Mammary epithelial cell (primary cell): ENCODE measurements around the gene LHFPL3.
"Not testable (repeated sequence)": the region's sequence is repeated elsewhere in the genome, so short reads cannot be mapped to it uniquely, and the experiment has no call there.

ENCODE experiments used
- EZH2 ChIP-seq: IDR thresholded peaks from 2 replicates; pipeline ENCODE4 v1.6.1; 2012; ENCODE audit warnings: low read length, inconsistent platforms, borderline replicate concordance
- TF ChIP-seq, protein P1 (sequence below), 2 donors: IDR thresholded peaks in 1 of 2; conservative IDR thresholded peaks in 1 of 2; 2 replicates each; pipeline ENCODE4 v1.5.1; 2011 to 2012; ENCODE audit warnings: inconsistent platforms in 2 of 2, low read length in 2 of 2, mild to moderate bottlenecking in 2 of 2, control low read depth in 1 of 2, low read depth in 1 of 2; ENCODE audit not compliant: insufficient read depth in 1 of 2; ENCODE audit errors: extremely low read depth in 1 of 2

- TF ChIP-seq, protein P1, sequence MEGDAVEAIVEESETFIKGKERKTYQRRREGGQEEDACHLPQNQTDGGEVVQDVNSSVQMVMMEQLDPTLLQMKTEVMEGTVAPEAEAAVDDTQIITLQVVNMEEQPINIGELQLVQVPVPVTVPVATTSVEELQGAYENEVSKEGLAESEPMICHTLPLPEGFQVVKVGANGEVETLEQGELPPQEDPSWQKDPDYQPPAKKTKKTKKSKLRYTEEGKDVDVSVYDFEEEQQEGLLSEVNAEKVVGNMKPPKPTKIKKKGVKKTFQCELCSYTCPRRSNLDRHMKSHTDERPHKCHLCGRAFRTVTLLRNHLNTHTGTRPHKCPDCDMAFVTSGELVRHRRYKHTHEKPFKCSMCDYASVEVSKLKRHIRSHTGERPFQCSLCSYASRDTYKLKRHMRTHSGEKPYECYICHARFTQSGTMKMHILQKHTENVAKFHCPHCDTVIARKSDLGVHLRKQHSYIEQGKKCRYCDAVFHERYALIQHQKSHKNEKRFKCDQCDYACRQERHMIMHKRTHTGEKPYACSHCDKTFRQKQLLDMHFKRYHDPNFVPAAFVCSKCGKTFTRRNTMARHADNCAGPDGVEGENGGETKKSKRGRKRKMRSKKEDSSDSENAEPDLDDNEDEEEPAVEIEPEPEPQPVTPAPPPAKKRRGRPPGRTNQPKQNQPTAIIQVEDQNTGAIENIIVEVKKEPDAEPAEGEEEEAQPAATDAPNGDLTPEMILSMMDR (conservative IDR thresholded peaks at IDR 0.05 in 1 of 2, IDR thresholded peaks at IDR 0.05 in 1 of 2; ENCODE audit: extremely low read depth in 1 of 2, insufficient read depth in 1 of 2, low read depth in 1 of 2, low read length in 2 of 2): not testable (repeated sequence)
- TF ChIP-seq EZH2: not testable (repeated sequence)
Measured at GRCh38 chr7:104595591-104595990, 267.2 kb downstream of the LHFPL3 start.
